ENCODE results near the gene CTIF.

DNA sequence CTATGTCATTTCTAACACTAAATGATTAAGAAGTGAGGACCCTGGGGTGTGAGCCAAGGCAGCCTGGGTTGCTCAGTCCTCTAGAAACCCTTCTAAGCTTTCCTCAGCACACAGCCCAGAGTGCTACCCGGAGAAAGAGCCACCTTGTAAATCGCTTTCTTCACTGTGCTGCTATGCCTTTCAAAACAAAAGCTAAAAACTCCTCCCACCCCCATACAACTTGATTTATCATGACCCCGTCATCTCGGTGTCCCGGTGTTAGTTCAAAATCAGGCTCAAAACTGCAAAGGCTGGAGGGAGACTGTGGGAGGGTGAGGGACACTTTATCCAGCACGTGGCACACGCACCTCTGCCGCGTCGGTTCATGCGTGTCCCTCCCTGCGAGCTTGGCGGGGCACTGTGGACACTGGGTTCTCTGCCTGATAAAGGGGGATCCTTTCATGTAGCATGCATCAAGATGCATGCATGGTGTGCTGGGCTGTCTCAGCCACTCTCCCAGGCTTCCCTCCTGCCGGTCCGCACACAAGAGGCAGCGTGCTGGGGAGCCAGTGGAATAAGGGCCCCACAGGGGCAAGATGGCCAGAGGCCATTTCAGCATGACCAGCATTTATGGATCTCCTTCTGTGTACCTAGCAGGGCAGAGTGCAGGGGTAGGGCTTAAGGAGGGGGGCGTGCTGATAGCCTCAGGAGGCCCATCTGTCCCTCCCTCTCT is 241.5 kb downstream of the CTIF start:
- TF ChIP-seq POLR2AphosphoS5 (IDR thresholded peaks at IDR 0.05), result no peak
- TF ChIP-seq EZH2 (IDR thresholded peaks at IDR 0.05; ENCODE audit: borderline replicate concordance, insufficient read depth, low read length, poor library complexity, severe bottlenecking), result no peak
- TF ChIP-seq, protein P1, sequence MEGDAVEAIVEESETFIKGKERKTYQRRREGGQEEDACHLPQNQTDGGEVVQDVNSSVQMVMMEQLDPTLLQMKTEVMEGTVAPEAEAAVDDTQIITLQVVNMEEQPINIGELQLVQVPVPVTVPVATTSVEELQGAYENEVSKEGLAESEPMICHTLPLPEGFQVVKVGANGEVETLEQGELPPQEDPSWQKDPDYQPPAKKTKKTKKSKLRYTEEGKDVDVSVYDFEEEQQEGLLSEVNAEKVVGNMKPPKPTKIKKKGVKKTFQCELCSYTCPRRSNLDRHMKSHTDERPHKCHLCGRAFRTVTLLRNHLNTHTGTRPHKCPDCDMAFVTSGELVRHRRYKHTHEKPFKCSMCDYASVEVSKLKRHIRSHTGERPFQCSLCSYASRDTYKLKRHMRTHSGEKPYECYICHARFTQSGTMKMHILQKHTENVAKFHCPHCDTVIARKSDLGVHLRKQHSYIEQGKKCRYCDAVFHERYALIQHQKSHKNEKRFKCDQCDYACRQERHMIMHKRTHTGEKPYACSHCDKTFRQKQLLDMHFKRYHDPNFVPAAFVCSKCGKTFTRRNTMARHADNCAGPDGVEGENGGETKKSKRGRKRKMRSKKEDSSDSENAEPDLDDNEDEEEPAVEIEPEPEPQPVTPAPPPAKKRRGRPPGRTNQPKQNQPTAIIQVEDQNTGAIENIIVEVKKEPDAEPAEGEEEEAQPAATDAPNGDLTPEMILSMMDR (IDR thresholded peaks at IDR 0.05; ENCODE audit: poor library complexity, severe bottlenecking), result no peak
- no peak for TF ChIP-seq EP300 (conservative IDR thresholded peaks at IDR 0.05; ENCODE audit: poor library complexity, severe bottlenecking)
- TF ChIP-seq MXI1 (conservative IDR thresholded peaks at IDR 0.05; ENCODE audit: poor library complexity, severe bottlenecking), result no peak
- TF ChIP-seq, protein P2, sequence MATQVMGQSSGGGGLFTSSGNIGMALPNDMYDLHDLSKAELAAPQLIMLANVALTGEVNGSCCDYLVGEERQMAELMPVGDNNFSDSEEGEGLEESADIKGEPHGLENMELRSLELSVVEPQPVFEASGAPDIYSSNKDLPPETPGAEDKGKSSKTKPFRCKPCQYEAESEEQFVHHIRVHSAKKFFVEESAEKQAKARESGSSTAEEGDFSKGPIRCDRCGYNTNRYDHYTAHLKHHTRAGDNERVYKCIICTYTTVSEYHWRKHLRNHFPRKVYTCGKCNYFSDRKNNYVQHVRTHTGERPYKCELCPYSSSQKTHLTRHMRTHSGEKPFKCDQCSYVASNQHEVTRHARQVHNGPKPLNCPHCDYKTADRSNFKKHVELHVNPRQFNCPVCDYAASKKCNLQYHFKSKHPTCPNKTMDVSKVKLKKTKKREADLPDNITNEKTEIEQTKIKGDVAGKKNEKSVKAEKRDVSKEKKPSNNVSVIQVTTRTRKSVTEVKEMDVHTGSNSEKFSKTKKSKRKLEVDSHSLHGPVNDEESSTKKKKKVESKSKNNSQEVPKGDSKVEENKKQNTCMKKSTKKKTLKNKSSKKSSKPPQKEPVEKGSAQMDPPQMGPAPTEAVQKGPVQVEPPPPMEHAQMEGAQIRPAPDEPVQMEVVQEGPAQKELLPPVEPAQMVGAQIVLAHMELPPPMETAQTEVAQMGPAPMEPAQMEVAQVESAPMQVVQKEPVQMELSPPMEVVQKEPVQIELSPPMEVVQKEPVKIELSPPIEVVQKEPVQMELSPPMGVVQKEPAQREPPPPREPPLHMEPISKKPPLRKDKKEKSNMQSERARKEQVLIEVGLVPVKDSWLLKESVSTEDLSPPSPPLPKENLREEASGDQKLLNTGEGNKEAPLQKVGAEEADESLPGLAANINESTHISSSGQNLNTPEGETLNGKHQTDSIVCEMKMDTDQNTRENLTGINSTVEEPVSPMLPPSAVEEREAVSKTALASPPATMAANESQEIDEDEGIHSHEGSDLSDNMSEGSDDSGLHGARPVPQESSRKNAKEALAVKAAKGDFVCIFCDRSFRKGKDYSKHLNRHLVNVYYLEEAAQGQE (IDR thresholded peaks at IDR 0.05; ENCODE audit: borderline replicate concordance), result no peak

Data from neural cell (in vitro differentiated cells).